ENCODE results near the gene FREM1.

DNA sequence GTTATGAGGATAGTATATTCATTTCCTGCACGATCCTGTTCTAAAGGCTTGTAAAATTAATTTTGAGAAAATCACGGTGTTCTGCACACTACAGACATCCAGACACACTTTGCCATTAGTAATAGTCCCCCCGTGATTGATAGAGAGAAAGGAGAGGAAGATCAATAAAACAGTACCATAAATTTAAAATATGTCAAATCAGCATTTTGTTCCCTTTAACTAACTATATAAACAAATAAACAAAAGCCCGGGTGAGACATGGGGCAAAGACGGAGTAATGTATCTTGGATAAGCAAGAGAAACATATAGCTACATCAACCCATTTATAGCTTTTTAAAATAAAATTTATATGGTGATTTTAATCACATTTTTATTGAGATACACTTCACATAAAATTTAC, 177.1 kb downstream of the FREM1 start:
- TF ChIP-seq, protein P1, sequence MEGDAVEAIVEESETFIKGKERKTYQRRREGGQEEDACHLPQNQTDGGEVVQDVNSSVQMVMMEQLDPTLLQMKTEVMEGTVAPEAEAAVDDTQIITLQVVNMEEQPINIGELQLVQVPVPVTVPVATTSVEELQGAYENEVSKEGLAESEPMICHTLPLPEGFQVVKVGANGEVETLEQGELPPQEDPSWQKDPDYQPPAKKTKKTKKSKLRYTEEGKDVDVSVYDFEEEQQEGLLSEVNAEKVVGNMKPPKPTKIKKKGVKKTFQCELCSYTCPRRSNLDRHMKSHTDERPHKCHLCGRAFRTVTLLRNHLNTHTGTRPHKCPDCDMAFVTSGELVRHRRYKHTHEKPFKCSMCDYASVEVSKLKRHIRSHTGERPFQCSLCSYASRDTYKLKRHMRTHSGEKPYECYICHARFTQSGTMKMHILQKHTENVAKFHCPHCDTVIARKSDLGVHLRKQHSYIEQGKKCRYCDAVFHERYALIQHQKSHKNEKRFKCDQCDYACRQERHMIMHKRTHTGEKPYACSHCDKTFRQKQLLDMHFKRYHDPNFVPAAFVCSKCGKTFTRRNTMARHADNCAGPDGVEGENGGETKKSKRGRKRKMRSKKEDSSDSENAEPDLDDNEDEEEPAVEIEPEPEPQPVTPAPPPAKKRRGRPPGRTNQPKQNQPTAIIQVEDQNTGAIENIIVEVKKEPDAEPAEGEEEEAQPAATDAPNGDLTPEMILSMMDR (IDR thresholded peaks at IDR 0.05; ENCODE audit: low read length) = no peak
- no peak for TF ChIP-seq EZH2 (IDR thresholded peaks at IDR 0.05; ENCODE audit: borderline replicate concordance, low read length)
